EL (cell line): ENCODE data around the gene UQCR10.

ENCODE experiments used
- DNase-seq: peaks from one replicate; pipeline ENCODE4 v3.0.0-alpha.2; 2016

The UQCR10 gene

DNA sequence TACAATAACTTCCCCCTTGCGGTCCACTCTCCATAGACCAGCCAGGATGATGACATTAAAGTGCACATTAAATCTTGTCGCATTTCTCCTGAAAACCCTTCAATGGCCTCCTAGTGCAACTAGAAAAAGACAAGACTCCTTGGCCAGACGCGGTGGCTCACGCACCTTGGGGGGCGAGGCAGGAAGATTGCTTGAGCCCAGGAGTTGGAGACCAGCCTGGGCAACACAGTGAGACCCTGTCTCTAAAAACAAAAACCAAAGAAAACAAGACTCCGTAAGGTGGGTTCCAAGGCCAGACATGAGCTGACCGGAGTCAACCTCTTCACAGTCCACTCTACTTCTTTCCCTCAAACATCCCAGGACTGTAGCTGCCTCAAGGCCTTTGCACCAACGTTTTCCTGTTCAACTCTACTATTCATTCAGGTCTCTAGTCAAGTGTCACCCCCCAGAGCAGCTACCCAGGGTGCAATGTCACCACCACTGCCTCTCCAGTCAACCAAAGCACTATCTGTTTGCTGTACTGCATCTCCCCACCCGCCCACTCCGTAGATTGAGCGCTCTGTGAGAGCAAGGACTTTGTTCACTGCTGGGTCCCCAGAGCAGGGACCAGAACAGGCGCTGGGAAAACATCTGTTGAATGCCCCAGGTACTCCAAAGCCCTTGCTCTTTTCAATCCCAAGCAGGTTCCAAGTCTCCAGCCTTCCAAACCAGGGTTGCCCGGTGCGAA is 1.1 kb upstream of the UQCR10 start:
- peak; percentile 15 for DNase-seq

DNA sequence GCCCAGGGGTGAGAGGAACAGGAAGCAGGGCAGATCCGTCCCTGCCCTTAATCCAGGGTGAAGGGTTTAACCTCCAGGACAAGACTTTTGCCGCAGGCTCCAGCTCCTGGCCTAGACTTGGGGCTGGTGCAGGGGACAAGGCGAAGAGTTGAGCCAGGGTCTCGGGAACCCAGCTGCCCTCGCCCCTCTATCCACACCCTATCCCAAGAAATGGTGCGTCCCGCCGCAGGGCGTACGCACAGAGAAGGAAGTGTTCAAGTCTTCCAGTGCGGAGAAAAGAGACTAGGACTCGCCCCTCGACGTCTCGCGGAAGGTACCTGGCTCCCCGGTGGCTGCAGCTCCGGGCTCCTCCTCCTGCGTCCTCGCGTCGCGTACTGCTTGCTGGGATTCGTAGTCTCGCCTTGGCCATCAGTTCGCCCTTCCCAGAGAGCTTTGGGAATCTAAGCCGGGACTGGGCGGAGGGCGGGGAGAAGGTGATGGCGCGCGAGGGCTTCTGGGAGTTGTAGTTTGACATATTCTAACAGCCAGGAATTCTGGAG is 468 bp upstream of the UQCR10 start, which contains the start of gene ZMAT5:
Gene ZMAT5, minus strand, starts transcription at position 376 of the 539 bp plus-strand sequence. CDS start 18,463 bp downstream, outside the sequence.
- peak; percentile 98 for DNase-seq

DNA sequence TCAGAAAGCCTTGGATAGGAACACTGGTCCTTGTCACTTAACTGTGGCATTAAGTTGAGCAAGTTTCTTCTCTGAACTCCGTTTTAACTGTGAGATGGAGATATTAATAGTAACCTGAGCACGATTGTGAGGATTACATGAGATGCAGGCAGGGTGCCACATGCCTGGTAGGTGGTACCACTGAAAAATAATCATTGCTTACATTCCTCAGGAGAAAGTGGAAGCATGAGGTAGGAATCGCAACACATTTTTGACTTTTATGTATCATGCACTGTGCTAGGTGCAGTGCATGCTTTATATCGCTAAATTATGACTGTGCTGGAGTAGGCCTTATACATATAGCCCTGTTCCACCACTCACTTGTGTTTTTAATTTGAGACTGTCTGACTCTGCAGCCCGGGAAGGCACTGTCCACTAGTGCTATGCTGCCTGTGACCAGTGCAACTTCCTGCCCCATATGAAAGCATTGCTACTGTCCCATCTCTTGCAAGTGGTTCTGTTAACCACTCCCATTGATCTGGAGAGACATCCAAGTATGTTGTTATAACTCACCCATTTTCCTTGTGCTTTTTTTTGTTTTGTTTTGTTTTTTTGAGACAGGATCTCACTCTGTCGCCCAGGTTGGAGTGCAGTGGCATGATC is 1.0 kb downstream of the UQCR10 start:
- DNase-seq = peak; percentile 27

DNA sequence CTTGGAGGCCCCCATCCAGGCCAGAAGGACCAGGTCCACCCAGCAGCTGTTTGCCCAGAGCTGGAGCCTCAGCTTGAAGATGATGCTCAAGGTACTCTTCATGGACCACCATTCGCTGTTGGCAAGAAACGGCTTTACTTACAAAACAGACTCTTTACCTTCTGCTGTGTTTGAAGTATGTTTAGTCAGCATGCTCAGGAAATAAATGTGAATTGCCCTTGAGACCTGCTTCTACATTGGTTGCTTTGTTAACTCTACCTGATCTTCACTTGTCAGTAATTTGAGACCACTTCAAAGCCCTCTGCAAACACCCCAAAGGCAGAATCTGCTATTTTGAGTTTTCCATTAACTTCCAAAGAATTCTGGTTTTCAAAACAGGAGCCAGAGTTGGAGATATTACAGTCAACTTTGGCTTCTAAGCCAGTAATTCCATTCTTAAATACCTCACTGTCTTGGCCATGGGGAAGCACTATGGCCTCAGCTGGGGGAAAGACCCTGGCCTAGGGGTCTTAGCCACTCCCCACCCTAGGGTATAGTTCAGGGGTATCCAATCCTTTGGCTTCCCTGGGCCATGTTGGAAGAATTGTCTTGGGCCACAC is 2.7 kb downstream of the UQCR10 start:
- DNase-seq = no peak

DNA sequence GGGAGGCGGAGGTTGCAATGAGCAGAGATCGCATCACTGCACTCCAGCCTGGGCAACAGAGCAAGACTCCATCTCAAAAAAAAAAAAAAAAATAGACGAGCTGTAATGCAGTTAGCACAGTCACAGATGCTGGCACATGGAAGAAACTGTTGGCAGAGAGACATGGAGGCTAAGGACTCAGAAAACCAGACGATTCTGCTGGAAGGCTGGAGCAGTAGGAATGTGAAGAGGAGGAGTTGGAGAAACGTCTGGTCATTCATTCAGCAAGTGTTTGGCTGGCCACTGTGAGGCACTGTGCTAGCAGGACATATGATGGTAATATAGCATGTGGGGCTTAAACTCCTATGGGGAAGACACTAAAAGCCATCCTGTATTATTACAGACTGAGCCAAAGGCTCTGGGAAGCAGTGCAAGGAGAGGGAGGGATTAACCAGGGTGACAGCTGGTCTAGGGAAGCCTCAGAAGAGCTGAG is 5.0 kb downstream of the UQCR10 start:
- peak; percentile 61 for DNase-seq

DNA sequence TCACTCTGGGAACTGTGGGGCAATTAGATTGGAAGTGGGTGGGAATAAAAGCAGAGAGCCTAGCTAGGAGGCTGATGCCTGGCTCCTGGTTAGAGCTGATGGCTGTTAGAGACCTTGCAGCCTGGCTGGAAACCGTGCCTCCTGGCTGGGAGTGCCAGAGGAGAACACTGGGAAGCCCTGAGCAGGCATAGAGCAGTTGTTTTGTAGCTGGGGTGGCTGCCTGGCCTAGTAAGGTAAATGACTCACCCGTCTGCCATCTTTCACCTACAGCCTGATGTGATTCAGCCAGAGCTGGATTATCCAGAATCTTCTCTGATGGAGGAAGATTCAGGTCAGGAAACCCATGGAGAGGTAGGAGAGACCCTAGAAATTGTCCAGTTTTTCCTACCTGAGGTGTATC is 6.1 kb downstream of the UQCR10 start:
- peak; percentile 62 for DNase-seq

DNA sequence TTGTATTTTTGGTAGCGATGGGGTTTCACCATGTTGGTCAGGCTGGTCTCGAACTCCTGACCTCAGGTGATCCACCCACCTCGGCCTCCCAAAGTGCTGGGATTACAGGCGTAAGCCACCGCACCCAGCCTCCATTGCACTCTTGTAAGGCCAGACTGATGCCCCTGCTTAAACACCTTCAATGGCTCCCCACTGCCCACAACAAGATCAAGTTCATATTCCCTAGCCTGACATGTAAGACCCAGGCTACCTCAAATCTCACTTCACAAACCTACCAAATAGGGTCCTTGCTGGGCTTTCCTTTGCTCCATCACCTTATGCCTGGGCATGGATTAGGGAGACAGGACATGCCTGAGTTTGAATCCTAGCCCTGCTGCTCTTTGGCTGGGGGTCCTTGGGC is 13.1 kb downstream of the UQCR10 start:
- no peak for DNase-seq

DNA sequence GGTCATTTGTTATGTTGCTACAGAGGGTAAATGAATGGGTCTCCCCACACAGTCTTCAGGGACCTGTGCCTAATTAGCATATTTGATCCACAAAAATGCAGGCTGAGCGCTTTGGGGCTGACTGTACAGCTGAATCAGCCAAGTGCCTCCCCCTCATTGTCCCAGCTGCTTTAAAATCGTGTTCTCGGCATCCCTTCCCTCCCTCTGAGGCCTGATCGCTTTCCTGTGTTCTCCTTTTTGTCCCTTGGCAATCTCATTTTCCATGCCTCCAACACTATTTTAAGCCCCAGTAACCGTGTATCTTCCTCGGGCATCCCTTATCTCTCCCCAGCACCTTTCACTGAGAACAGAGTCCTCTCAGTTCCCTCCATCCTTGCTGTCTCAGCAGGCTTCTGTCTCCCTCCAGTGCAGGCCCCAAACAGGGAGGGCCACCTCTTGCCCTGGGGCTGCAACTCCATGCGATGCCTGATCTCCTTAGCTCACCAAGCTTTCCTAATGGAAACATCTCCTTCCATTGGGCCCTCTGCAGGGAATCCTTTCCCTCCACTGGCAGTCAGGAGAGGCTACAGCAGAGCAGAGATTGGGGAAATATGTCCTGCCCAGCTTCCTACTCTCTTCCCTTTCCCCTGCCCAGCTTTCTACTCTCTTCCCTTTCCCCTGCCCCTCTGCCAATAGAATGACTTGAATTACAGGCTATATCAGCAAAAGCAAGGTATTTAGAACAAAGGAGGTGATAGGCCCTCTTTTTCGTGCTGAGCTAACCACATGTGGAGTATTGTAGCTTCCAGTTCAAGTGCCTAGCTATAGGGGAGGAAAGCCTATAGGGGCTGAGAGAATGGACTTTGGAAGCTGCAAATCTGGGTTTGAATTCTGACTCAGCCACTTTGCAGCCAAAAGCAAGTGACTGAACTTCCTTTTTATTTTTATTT is 13.8 kb downstream of the UQCR10 start:
- peak; percentile 95 for DNase-seq

DNA sequence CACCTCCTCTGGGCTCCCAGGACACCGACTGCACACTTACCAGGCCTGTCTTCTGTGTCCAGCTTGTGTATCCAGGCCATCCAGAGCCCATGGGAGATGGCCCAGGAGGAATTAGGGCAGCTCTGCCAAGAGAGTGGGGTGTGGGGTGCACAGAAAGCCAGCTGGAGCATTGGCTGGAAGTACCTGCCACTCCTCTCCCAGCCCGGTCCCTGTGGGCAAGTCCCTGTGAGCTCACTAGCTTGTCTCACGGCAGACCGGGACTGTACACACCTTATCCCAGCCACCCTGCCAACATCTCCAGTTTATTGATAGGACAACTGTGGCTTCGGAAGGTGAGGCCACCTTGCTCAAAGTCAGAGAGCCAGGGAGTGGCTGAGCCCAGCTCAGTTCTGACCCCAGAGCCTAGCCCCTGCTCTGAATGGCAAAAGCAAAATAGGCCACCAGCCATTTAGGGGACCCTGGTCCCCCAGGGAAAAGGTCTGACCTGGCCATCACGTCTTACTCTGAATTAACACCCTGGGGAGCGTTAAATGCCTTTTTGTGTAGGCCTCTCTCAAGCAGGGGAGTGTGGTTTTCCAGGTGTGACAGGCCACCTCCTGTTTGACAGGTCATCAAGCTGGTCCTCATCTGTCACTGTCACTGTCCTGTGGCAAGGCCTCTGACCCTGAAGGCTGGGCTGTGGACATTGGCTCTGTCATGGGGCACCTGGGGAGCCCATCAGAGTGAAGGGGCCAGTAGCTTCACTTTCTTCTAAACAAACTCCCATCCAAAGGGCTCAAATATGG is 15.1 kb downstream of the UQCR10 start:
- peak; percentile 40 for DNase-seq

DNA sequence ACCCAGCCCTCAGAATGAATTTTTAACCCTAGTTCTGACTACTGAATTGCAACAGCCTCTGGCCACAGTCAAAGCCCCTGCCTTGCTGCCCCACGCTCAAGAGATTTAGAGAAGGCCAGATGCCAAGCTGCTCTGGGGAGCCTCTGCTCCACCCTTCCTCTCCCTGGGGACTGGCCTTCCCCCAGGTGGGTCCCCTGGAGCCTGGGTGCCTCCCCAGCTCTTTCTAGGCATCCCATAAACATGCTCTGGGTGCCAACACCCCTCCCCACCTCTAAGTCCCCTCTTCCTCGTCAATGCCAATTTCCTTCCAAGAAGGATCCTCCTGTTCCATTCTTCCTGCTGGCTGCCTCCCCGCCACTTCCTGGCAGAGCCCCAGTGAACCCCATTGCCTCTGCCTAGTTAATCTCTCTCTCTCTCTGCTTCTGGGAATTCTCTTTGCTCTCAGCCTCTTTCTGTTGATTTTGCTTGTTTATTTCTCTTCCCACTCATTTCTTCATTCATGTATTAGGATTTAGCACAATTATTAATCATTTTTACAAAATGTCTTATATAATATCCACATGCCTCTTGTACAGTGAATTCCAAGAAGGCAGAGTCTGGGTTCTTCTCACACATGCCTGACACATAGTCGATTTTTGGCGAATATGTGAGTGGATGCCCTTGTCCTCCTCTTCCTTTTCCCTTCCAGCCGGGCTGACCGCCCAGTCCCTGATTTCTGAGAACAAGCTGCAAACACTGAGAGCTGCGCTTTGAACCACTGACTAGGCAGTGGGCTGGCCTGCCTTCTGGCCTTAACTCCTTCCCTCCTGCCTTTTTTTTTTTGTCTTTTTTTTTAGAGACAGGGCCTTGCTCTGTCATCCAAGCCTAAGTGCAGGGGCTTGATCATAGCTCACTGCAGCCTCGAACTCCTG is 17.5 kb downstream of the UQCR10 start:
- DNase-seq = no peak

DNA sequence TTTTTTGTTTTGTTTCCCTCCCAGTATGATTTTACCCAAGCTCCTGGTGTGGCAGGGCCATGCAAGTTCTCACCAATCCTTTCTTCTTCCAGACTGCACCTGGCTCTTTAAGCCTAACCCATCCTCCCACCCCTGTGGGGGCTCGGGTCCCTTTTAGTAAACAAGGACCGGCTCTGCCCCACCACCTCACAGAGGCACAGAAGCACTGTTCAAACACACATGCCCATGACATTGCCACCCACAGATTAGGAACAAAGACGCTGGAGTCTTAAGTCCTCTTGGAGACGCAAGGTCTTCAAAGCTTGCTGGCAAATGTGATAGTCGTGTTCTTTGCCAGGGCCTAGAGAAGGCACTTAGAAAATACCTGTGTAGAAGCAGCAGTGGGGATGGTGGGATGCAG is 18.9 kb downstream of the UQCR10 start:
- no peak for DNase-seq

DNA sequence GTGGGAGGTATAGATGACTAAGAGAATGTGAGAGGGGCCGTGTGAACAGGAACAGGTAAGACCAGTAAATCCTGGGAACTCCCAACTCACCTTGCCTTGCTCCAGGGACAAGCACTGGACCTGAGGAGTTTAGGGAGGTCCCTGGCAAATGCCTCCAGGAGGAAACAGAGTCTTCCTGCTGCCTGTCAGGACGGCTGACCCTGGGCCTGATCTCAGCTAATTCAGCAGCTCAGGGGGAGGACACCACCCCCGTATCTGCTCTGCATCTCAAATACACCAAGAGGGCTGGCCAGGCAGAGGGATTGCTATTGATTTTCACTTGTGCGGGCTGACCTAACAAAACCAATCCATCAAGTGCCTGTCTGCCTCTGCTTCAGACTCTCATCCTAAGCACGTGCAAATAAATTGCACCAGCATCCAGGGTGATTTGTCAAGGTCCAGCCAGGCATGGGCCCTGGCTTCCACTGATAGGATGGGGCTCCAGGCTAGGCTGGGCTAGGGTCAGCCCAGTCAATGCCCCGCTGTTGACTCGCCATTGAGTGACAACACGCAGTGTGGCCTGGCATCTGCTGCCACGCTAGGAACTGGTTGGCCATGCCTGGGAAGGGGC is 20.3 kb downstream of the UQCR10 start:
- DNase-seq = no peak

DNA sequence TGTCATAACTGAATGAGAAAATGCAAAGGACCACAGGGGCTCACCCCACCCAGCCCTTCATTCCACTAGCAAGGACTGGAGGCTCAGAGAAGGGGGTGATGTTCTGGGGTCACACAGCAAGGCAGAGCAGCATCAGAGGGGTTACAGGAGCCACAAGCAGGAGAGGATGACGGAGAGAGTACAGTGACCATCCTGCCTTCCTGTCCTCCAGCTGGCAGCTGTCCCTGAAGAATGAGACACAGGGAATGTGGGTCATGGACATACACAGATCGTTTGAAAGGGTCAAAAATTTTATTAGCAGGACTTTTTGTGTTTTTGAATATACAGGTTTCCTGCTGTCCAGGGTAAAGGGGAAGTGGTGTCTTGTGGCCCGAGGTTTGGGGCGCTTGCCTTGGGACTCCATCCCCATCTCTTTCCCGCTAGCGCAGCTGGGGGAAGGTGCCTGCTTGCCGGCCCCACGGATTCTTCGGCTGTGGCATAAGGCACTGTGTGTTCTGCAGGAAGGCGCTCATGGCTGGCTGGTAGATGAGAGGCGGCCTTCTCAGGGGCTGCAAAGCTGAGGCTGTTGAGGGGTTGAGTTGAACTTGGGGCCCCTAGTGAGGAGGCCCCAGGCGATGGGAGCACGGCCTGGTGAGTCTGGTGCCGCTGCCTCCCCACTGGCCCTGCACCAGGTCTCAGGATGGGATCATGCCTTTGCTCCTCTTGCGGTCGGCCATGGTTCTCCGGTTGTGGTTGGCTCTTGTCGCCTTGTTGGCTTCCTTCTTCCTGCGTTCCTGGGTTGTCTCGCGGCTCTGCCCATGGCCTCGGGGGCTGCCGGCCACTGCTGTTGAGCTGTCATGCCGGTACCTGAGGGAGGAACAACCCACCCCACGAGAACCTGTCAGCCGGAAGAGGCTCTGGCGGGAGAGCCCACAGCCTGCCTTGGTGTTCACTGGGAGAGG is 21.4 kb downstream of the UQCR10 start:
- DNase-seq = no peak

DNA sequence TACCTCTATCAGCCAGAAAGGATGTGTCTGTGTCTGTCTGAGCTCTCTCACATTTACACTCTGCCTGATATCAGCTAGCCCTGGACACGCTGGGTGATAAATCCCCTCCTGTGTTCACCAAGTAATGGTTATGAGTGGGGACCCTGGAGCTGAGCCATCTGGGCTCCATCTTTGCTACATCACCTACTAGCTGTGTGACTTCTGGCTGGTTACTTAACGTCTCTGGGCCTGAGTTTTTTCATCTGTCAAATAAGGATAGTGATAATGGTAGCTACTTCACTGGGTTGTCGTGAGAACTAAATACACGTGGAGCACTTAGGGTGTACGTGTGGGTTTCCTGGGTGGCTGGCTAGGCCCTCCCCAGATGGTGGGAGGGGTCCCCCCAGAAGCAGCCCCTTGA is 22.9 kb downstream of the UQCR10 start:
- no peak for DNase-seq

DNA sequence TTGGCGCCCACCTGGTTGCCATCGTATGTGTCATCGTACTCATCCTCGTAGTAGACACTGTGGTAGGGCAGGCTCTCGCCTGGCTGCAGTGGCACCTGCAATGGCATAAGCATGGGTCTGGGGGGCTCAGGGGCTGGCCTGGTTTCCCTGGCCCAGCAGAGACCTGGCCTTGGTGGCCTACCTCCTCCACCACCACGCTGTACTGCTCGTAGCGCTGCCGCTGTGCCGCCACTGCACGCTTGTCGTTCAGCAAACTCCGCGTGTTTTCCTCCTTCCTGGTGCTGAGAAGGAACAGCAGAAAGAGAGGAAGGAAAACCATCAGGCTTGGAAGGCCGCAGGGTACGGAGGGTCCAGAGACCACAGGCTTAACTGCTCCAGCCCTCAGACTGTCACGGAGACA is 26.2 kb downstream of the UQCR10 start:
- DNase-seq = no peak

DNA sequence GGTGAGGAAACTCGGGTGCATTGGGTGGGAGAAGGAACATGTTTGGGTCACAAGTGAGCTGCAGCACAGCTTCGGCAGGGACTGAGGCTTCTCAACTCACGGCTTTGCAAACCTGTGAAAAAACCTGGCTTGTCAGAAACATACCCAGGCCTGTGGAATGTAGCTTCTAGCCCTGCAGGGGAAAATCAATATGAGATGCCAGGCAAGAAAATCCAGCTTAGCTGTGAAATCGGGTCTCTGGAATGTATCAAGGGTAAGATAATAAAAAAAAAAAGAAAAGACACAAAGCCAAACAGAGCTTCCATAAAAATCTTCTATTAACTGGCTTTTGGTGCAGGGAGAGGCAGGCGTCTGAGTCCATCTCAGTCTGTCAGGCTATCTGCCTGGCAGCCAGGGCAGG is 28.5 kb downstream of the UQCR10 start:
- DNase-seq = no peak

DNA sequence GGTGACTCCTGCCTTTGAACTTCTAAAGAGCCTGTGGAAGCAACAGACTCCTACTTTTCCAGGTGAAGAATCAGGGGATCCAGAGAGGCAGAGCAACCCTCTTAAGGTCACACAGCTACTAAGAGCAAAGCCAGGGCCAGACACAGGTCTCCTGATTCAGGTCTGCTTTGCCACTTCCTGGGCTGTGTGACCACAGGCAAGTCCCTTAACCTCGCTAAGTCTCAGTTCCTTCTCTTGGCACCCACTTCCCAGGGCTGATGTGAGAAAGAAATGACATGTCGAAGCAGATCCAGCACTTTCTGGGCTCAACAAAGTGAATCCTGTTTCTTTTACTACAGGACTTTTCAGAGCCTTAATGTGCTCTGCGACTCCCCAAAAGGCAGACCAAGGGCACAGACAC is 30.2 kb downstream of the UQCR10 start:
- no peak for DNase-seq

DNA sequence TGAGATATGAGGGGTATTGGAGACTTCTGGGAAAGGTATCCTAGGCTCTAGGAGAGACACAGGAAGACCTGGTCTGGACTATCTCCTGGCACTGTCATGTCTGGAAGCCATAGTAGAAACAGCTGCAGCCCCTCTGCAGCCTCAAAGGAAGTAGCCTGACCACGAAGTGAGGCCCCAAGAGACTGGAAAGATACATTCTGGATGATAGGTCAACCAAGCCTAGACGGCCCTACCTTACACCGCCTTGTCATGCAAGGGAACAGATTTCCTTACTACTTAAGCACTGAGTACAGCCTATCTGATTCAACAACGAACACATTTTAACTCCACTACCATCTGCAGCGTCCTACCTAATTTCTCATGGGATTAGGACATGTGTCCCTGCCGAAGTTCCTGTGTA is 31.1 kb downstream of the UQCR10 start:
- no peak for DNase-seq

DNA sequence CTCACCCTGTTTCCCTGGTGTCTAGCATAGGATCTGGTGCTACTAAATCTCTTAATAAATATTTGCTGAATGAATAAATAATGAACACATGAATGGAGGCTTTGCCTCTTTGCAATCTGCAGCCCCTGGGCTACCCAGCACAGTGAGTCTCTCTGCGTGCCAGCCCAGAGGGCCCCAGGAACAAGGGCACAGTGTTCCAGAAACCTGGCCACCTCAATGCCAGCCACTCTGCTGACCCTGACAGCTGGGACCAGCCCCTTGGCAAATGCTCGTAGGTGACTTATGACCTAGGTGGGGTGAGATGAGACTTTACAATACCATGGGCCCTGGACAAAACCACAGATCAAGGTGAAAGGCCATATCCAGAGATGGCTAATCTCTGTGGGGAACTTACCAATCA is 31.6 kb downstream of the UQCR10 start:
- no peak for DNase-seq
